ENCODE measurements around the gene MCM8. TPM values are rescaled to one million over a fixed set of nuclear protein-coding genes. Genes with fewer than 3 reads are reported as not detected.

The MCM8 gene
- 4.2 to 9.2 TPM (median 5.0 TPM) in 3 replicates for total RNA-seq
- long read RNA-seq, partial matches to known transcripts, result 1 of 6 reads
- long read RNA-seq, other reads (novel, unspliced or antisense), result 3 of 6 reads

DNA sequence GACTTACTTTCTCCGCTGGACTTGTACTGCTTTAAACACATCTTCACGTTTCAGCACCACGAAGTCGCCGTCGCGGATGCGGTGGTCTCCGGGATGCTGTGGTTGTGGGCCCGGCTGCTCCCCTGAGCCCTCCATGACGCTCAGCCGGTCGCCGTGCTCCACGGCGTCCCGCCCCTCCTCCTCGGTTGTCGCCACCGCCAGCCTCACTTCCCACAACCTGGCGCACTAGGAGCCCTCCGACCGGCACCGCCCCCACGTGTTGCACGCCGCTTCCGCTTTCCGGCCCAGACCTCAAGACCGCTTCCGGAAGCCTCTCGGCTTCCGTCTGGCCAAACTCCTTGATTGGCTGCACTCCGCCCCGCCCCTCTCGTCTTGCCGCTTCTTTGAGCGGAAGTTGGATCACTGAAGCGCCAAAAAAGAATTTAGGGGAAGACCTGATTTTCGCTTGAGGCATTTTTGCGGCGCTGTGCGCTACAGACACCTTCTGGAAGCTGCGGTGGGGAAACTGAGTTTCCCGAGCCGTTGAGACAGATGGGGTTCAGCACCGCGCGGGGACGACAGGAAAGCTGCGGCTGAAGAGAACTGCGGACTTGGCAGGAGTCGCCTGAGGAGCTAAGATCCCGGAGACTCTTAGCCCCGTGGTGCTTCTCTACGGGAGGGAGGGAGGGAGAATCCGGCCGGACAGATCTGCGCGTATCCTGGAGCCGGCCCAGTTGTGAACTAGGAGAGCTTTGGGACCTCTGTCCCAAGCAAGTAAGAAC lies at the start of gene MCM8, which contains the start of gene TRMT6:
MCM8 (plus strand) TSS at position 382 of the 761 bp plus-strand sequence. CDS start 1,364 bp downstream, outside the sequence.
TRMT6 (minus strand) TSS at position 263 of the 761 bp plus-strand sequence; CDS start at position 135, 128 bp downstream.
- peak; percentile 95 for DNase-seq (ENCODE audit: low spot score)
- Mint-ChIP-seq H3K9me3 (ENCODE audit: low read depth) (no peaks in the 10 kb centered on the region), H3K4me1 (ENCODE audit: low read depth) (peaks cover 28% of the 10 kb centered on the region), H3K27me3 (ENCODE audit: low read depth) (no peaks in the 10 kb centered on the region), H3K27ac (ENCODE audit: unreplicated experiment) (peak within 1 kb of the TSS; percentile 97), H3K4me3 (ENCODE audit: unreplicated experiment) (peak within 1 kb of the TSS; percentile 98), H3K36me3 (ENCODE audit: low read depth) (peaks cover 6% of the 10 kb centered on the region)
- TF ChIP-seq, protein P1, sequence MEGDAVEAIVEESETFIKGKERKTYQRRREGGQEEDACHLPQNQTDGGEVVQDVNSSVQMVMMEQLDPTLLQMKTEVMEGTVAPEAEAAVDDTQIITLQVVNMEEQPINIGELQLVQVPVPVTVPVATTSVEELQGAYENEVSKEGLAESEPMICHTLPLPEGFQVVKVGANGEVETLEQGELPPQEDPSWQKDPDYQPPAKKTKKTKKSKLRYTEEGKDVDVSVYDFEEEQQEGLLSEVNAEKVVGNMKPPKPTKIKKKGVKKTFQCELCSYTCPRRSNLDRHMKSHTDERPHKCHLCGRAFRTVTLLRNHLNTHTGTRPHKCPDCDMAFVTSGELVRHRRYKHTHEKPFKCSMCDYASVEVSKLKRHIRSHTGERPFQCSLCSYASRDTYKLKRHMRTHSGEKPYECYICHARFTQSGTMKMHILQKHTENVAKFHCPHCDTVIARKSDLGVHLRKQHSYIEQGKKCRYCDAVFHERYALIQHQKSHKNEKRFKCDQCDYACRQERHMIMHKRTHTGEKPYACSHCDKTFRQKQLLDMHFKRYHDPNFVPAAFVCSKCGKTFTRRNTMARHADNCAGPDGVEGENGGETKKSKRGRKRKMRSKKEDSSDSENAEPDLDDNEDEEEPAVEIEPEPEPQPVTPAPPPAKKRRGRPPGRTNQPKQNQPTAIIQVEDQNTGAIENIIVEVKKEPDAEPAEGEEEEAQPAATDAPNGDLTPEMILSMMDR (IDR thresholded peaks at IDR 0.05), result peak; percentile 23

DNA sequence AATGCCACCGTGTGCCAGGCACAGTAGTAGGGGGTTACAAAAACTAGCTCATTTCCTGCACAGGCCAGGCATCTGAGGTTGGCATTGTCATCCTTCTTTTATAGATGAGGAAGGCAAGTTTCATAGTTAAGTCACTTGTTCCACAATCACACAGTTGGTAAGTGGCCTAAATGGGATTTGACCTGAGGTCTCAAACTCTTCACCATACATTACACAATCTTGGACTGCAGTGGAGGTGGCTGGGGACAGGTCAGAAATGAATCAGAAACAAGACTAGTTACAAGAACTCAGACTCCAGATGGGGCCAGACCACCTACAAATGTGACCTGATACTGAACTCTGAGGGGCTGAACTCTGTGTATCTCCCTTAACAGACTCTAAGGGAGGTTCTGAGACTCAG lies 49.5 kb upstream of the MCM8 start:
- Mint-ChIP-seq H3K27ac (ENCODE audit: unreplicated experiment) (no peak overlapping the region), H3K4me1 (ENCODE audit: low read depth) (no peaks in the 10 kb centered on the region), H3K27me3 (ENCODE audit: low read depth) (peaks cover 55% of the 10 kb centered on the region), H3K36me3 (ENCODE audit: low read depth) (no peaks in the 10 kb centered on the region), H3K4me3 (ENCODE audit: unreplicated experiment) (no peak overlapping the region), H3K9me3 (ENCODE audit: low read depth) (no peaks in the 10 kb centered on the region)
- no peak for DNase-seq (ENCODE audit: low spot score)
- TF ChIP-seq, protein P1 (IDR thresholded peaks at IDR 0.05), result no peak

DNA sequence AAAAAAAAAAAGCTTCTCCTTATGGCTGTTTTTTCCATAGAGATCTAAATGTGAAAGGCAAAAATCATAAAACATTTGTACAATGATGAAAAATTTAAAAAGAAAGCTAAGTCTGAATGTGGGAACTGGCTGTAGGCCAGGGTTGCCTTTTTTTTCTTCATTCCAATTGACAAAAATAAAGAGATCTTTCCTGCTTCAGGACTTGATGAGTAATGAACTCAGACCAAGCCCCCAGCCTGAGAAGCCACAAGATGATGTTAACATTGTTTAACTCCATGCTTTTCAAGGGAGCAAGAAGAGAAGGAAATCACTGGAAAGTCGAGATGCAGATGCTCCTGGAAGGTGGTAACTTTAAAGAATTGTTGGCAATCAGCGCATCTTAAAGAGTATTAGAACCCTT lies 41.5 kb upstream of the MCM8 start:
- Mint-ChIP-seq H3K4me3 (ENCODE audit: unreplicated experiment) (no peak overlapping the region), H3K9me3 (ENCODE audit: low read depth) (no peaks in the 10 kb centered on the region), H3K36me3 (ENCODE audit: low read depth) (no peaks in the 10 kb centered on the region), H3K4me1 (ENCODE audit: low read depth) (peaks cover 13% of the 10 kb centered on the region), H3K27ac (ENCODE audit: unreplicated experiment) (no peak overlapping the region), H3K27me3 (ENCODE audit: low read depth) (peaks cover 50% of the 10 kb centered on the region)
- no peak for DNase-seq (ENCODE audit: low spot score)
- TF ChIP-seq, protein P1 (IDR thresholded peaks at IDR 0.05), result no peak

DNA sequence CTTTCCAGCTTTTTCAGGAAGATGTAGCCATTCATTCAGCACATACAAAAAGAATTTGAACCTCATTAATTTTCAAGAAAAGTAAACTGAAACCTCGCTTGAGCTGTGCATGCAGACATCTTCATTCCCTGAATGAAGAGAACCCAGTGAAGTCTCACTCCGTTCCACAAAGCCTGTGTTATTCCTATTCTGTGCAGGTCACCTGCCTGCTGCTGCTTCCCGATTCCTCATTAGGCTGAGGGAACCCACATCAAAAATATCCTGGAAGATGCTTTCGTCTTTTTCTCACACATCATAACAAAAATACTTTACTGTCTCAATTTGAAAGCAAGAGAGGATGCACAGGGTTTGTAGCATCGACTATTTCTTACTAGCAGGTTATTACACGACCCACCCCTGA lies 40.3 kb upstream of the MCM8 start:
- H3K4me1 Mint-ChIP-seq (ENCODE audit: low read depth), result peaks cover 13% of the 10 kb centered on the region
- no peaks in the 10 kb centered on the region for H3K36me3 Mint-ChIP-seq (ENCODE audit: low read depth)
- H3K4me3 Mint-ChIP-seq (ENCODE audit: unreplicated experiment), result no peak overlapping the region
- H3K9me3 Mint-ChIP-seq (ENCODE audit: low read depth), result no peaks in the 10 kb centered on the region
- no peak overlapping the region for H3K27ac Mint-ChIP-seq (ENCODE audit: unreplicated experiment)
- peaks cover 49% of the 10 kb centered on the region for H3K27me3 Mint-ChIP-seq (ENCODE audit: low read depth)
- TF ChIP-seq, protein P1 (IDR thresholded peaks at IDR 0.05), result no peak
- no peak for DNase-seq (ENCODE audit: low spot score)

DNA sequence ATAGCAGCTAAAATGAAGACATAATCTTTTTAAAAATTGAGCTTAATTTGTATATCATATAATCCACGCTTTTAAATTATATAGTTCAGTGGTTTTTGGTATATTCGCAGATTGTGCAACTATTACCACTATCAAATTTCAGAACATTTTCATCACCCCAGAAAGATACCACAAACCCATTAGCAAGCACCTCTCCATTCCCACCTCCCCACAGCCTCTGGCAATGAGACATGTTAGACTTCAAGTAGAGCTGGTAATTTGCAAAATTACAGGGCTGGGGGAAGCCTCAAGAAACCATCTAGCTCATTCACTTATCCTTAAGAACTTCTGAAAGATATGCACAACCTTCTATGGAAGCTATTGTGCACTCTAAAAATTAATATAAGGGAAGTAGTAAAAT lies 37.3 kb upstream of the MCM8 start:
- H3K4me1 Mint-ChIP-seq (ENCODE audit: low read depth), result peaks cover 13% of the 10 kb centered on the region
- H3K27me3 Mint-ChIP-seq (ENCODE audit: low read depth), result peaks cover 30% of the 10 kb centered on the region
- no peaks in the 10 kb centered on the region for H3K9me3 Mint-ChIP-seq (ENCODE audit: low read depth)
- no peak overlapping the region for H3K4me3 Mint-ChIP-seq (ENCODE audit: unreplicated experiment)
- no peak for DNase-seq (ENCODE audit: low spot score)
- H3K36me3 Mint-ChIP-seq (ENCODE audit: low read depth), result no peaks in the 10 kb centered on the region
- no peak overlapping the region for H3K27ac Mint-ChIP-seq (ENCODE audit: unreplicated experiment)
- TF ChIP-seq, protein P1 (IDR thresholded peaks at IDR 0.05), result no peak
